Glutamatergic neuron (in vitro differentiated cells): Measurements from ENCODE around the gene RPRM. TPM values are rescaled to one million over a fixed set of nuclear protein-coding genes. Genes with fewer than 3 reads are reported as not detected.

Experiments
- DNase-seq: peaks from one replicate; pipeline ENCODE4 v3.0.0; 2022
- H3K27ac Mint-ChIP-seq: one replicate; pipeline ENCODE4 v1.8.0; 2020; ENCODE audit warnings: mild to moderate bottlenecking, mixed read lengths, inconsistent platforms; ENCODE audit not compliant: unreplicated experiment
- H3K27me3 Mint-ChIP-seq: one replicate; pipeline ENCODE4 v1.8.0; 2020; ENCODE audit warnings: mild to moderate bottlenecking, moderate library complexity, mixed read lengths, inconsistent platforms; ENCODE audit not compliant: unreplicated experiment
- H3K36me3 Mint-ChIP-seq: one replicate; pipeline ENCODE4 v1.8.0; 2020; ENCODE audit warnings: mild to moderate bottlenecking, mixed read lengths, inconsistent platforms; ENCODE audit not compliant: unreplicated experiment
- H3K4me1 Mint-ChIP-seq: one replicate; pipeline ENCODE4 v1.8.0; 2020; ENCODE audit warnings: mild to moderate bottlenecking, low read depth, mixed read lengths, inconsistent platforms; ENCODE audit not compliant: unreplicated experiment
- H3K4me3 Mint-ChIP-seq: one replicate; pipeline ENCODE4 v1.8.0; 2020; ENCODE audit warnings: mild to moderate bottlenecking, mixed read lengths, inconsistent platforms; ENCODE audit not compliant: unreplicated experiment
- H3K9me3 Mint-ChIP-seq: one replicate; pipeline ENCODE4 v1.8.0; 2020; ENCODE audit warnings: mild to moderate bottlenecking, moderate library complexity, mixed read lengths, inconsistent platforms; ENCODE audit not compliant: unreplicated experiment
- CTCF ChIP-seq: fragments of 200-600 bp; sonication (generic); IDR thresholded peaks from one replicate; pipeline ENCODE4 v1.5.0; 2021; ENCODE audit not compliant: partially characterized antibody, unreplicated experiment
- total RNA-seq: library from RNA; stranded (reverse); fragmentation: NEBNext Ultra II Directional; extraction: Animal tissue kit (Norgen Biotek cat#: 25700); gene quantifications from one replicate; pipeline ENCODE4 v1.2.1, GENCODE V29; 2021; ENCODE audit not compliant: unreplicated experiment

RPRM gene
- total RNA-seq, 1 donor from 2014 or later, result 95.9 TPM

- DNase-seq, result no peak
- Mint-ChIP-seq H3K27me3 (peaks cover 14% of the 10 kb centered on the region), H3K9me3 (peaks cover 8% of the 10 kb centered on the region), H3K27ac (peak overlapping the region; percentile 92), H3K4me1 (peaks cover 8% of the 10 kb centered on the region), H3K36me3 (no peaks in the 10 kb centered on the region), H3K4me3 (peak overlapping the region; percentile 94)
- no peak for TF ChIP-seq CTCF
These were observed 1.0 kb upstream of the RPRM start for GRCh38 chr2:153479573-153479972.

- H3K27me3 Mint-ChIP-seq, result peaks cover 14% of the 10 kb centered on the region
- peak overlapping the region; percentile 94 for H3K4me3 Mint-ChIP-seq
- no peak for TF ChIP-seq CTCF
- no peaks in the 10 kb centered on the region for H3K36me3 Mint-ChIP-seq
- DNase-seq, result peak; percentile 22
- H3K9me3 Mint-ChIP-seq, result peaks cover 8% of the 10 kb centered on the region
- peaks cover 13% of the 10 kb centered on the region for H3K4me1 Mint-ChIP-seq
- peak overlapping the region; percentile 97 for H3K27ac Mint-ChIP-seq
These were observed 800 bp downstream of the RPRM start for GRCh38 chr2:153477636-153478288.

GRCh38 chr2:153476816-153477635 is 1.5 kb downstream of the RPRM start:
- H3K9me3 Mint-ChIP-seq, result peaks cover 8% of the 10 kb centered on the region
- peak overlapping the region; percentile 97 for H3K27ac Mint-ChIP-seq
- peaks cover 14% of the 10 kb centered on the region for H3K4me1 Mint-ChIP-seq
- TF ChIP-seq CTCF, result peak; percentile 48
- H3K27me3 Mint-ChIP-seq, result peaks cover 14% of the 10 kb centered on the region
- H3K4me3 Mint-ChIP-seq, result peak overlapping the region; percentile 94
- peak; percentile 71 for DNase-seq
- H3K36me3 Mint-ChIP-seq, result no peaks in the 10 kb centered on the region

- peaks cover 15% of the 10 kb centered on the region for H3K4me1 Mint-ChIP-seq
These were observed 2.1 kb downstream of the RPRM start for GRCh38 chr2:153476491-153476815.

More at GRCh38 chr2:153476491-153476815, 2.1 kb downstream of the RPRM start:
- Mint-ChIP-seq H3K4me3 (peak overlapping the region; percentile 94), H3K9me3 (peaks cover 8% of the 10 kb centered on the region), H3K36me3 (no peaks in the 10 kb centered on the region), H3K27me3 (peaks cover 14% of the 10 kb centered on the region), H3K27ac (peak overlapping the region; percentile 97)
- no peak for TF ChIP-seq CTCF
- DNase-seq, result no peak
